Astrocyte (in vitro differentiated cells and primary cell): ENCODE results near the gene CRYGB.

ENCODE experiments used
- EZH2 ChIP-seq: IDR thresholded peaks from 2 replicates; pipeline ENCODE4 v1.6.1; 2012; ENCODE audit warnings: mild to moderate bottlenecking, low read length, inconsistent platforms; ENCODE audit not compliant: insufficient read depth
- TF ChIP-seq, protein P1 (sequence below): IDR thresholded peaks from 2 replicates; pipeline ENCODE4 v1.5.1; 2011; ENCODE audit warnings: low read depth, mild to moderate bottlenecking, inconsistent platforms, low read length, moderate library complexity; ENCODE audit not compliant: insufficient read depth

DNA sequence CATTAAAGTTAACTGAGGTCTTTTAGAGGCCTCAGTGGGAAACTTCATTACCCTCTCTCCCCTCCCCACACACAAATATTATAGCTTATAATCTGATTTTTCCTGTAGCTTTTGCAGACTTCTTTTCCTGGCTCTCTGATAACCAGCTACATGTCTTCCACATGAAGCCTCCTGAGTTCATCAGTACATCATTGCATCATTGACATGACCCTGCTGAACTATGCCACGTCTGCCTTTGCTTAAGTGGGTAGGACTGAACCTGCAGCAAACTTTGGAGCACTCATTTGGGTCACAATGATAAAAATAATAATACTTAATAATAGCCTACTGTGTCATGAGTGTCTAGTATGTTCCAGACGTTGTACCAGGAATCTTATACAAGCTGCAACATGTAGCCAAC lies 10.5 kb upstream of the CRYGB start:
- TF ChIP-seq, protein P1, sequence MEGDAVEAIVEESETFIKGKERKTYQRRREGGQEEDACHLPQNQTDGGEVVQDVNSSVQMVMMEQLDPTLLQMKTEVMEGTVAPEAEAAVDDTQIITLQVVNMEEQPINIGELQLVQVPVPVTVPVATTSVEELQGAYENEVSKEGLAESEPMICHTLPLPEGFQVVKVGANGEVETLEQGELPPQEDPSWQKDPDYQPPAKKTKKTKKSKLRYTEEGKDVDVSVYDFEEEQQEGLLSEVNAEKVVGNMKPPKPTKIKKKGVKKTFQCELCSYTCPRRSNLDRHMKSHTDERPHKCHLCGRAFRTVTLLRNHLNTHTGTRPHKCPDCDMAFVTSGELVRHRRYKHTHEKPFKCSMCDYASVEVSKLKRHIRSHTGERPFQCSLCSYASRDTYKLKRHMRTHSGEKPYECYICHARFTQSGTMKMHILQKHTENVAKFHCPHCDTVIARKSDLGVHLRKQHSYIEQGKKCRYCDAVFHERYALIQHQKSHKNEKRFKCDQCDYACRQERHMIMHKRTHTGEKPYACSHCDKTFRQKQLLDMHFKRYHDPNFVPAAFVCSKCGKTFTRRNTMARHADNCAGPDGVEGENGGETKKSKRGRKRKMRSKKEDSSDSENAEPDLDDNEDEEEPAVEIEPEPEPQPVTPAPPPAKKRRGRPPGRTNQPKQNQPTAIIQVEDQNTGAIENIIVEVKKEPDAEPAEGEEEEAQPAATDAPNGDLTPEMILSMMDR = no peak
- no peak for TF ChIP-seq EZH2
